Vagina (tissue), 2 donors: ENCODE measurements around the gene COBL. TPM values are rescaled to one million over a fixed set of nuclear protein-coding genes. Genes with fewer than 3 reads are reported as not detected.

ENCODE experiments used
- DNase-seq, 2 donors: peaks; one replicate each; pipeline ENCODE4 v3.0.0-alpha.2; 2017; ENCODE audit errors: extremely low spot score in 2 of 2
- H3K27ac ChIP-seq: fragments of 200-600 bp; sonication (generic); one replicate; pipeline ENCODE4 v1.5.1; 2019
- H3K27me3 ChIP-seq: fragments of 200-600 bp; sonication (generic); one replicate; pipeline ENCODE4 v1.5.1; 2019
- H3K36me3 ChIP-seq, 2 donors: fragments of 200-600 bp; sonication (generic); one replicate each; pipeline ENCODE4 v1.5.1; 2017 to 2019
- H3K4me1 ChIP-seq: fragments of 200-600 bp; sonication (generic); one replicate; pipeline ENCODE4 v1.5.1; 2019
- H3K4me3 ChIP-seq, 2 donors: fragments of 200-600 bp; sonication (generic); 1 replicate in 1 of 2; 2 replicates in 1 of 2; pipeline ENCODE4 v1.5.1; 2016 to 2019
- H3K9me3 ChIP-seq: fragments of 200-600 bp; sonication (generic); one replicate; pipeline ENCODE4 v1.5.1; 2019
- CTCF ChIP-seq, 3 experiments: fragments of 450-650 bp in 2 of 3; fragments of 200-600 bp in 1 of 3; sonication (generic) in 1 of 3; IDR thresholded peaks; one replicate each; pipeline ENCODE4 v1.5.1; 2017 to 2019; ENCODE audit warnings: antibody characterized with exemption in 3 of 3, mild to moderate bottlenecking in 2 of 3, moderate library complexity in 2 of 3
- POLR2A ChIP-seq, 2 donors: fragments of 450-650 bp; IDR thresholded peaks; one replicate each; pipeline ENCODE4 v1.6.1; 2017; ENCODE audit warnings: antibody characterized with exemption in 2 of 2, mild to moderate bottlenecking in 2 of 2, moderate library complexity in 2 of 2
- POLR2AphosphoS5 ChIP-seq, 2 donors: sonication (generic); formaldehyde crosslinking; IDR thresholded peaks; one replicate each; pipeline ENCODE4 v1.9.0; 2017; ENCODE audit warnings: antibody characterized with exemption in 2 of 2, mild to moderate bottlenecking in 2 of 2, low read depth in 1 of 2; ENCODE audit not compliant: insufficient read depth in 1 of 2
- intact Hi-C: fragments of 100-400 bp; cut with DNase I; formaldehyde crosslinking; loops from one replicate; pipeline ENCODE4 v1.15.1; 2023
- total RNA-seq: library from RNA; depleted of rRNA; stranded (reverse); fragments of >200 nt; gene quantifications from one replicate; pipeline ENCODE4 v1.2.3, GENCODE V29; 2016

The COBL gene
- total RNA-seq, 1 donor from 2014 or later = 9.3 TPM

- Histone ChIP-seq H3K27me3 (no peaks in the 10 kb centered on the region), H3K4me1 (peaks cover 7% of the 10 kb centered on the region), H3K27ac (no peak overlapping the region), H3K36me3 (no peaks in the 10 kb centered on the region), H3K4me3 (no peak overlapping the region), H3K9me3 (no peaks in the 10 kb centered on the region)
- intact Hi-C loops = no loop called here
- TF ChIP-seq POLR2A (IDR thresholded peaks at IDR 0.05) (no peak), CTCF (IDR thresholded peaks at IDR 0.05) (no peak), POLR2AphosphoS5 (IDR thresholded peaks at IDR 0.05; ENCODE audit: insufficient read depth in 1 of 2, low read depth in 1 of 2) (no peak)
- no peak for DNase-seq
Observed at GRCh38 chr7:51318886-51319579, 2.4 kb upstream of the COBL start.

DNA sequence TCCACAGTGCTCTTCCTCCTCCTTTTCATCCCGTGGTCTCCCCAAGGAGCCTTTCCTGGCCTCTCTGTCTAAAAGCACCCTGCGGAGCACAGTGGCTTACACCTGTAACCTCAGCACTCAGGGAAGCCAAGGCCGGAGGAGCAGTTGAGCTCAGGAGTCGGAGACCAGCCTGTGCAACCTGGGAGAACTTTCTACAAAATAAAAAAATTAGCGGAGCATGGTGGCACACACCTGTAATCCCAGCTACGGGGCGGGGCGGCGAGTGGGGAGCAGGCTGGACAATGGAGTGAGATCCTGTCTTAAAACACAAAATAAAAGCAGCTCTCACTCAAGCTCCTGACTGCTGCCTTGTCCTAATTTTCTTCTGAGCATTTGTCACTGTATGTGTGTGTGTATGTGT lies 1.4 kb upstream of the COBL start:
- Histone ChIP-seq H3K27me3 (no peaks in the 10 kb centered on the region), H3K4me3 (no peak overlapping the region), H3K36me3 (no peaks in the 10 kb centered on the region), H3K4me1 (peaks cover 7% of the 10 kb centered on the region), H3K9me3 (no peaks in the 10 kb centered on the region), H3K27ac (no peak overlapping the region)
- TF ChIP-seq CTCF (IDR thresholded peaks at IDR 0.05) = no peak
- no peak for TF ChIP-seq POLR2A (IDR thresholded peaks at IDR 0.05)
- no peak for TF ChIP-seq POLR2AphosphoS5 (IDR thresholded peaks at IDR 0.05; ENCODE audit: insufficient read depth in 1 of 2, low read depth in 1 of 2)
- intact Hi-C loops = no loop called here
- DNase-seq = no peak

- intact Hi-C loops = no loop called here
- Histone ChIP-seq H3K4me3 (no peak overlapping the region), H3K27ac (no peak overlapping the region), H3K9me3 (no peaks in the 10 kb centered on the region), H3K27me3 (no peaks in the 10 kb centered on the region), H3K4me1 (peaks cover 7% of the 10 kb centered on the region), H3K36me3 (no peaks in the 10 kb centered on the region)
- TF ChIP-seq CTCF (IDR thresholded peaks at IDR 0.05) = no peak
- TF ChIP-seq POLR2A (IDR thresholded peaks at IDR 0.05) = no peak
- no peak for TF ChIP-seq POLR2AphosphoS5 (IDR thresholded peaks at IDR 0.05; ENCODE audit: insufficient read depth in 1 of 2, low read depth in 1 of 2)
- DNase-seq = no peak
Observed at GRCh38 chr7:51317582-51317910, 937 bp upstream of the COBL start.

GRCh38 chr7:51316262-51316665 lies 345 bp downstream of the COBL start:
- H3K27me3 ChIP-seq = no peaks in the 10 kb centered on the region
- H3K9me3 ChIP-seq = no peaks in the 10 kb centered on the region
- H3K4me3 ChIP-seq = peak overlapping the region; percentile 54 to 60
- no peak for TF ChIP-seq POLR2A (IDR thresholded peaks at IDR 0.05)
- TF ChIP-seq CTCF (IDR thresholded peaks at IDR 0.05) = no peak
- no peak for TF ChIP-seq POLR2AphosphoS5 (IDR thresholded peaks at IDR 0.05; ENCODE audit: insufficient read depth in 1 of 2, low read depth in 1 of 2)
- no peaks in the 10 kb centered on the region for H3K36me3 ChIP-seq
- intact Hi-C loops = no loop called here
- peaks cover 7% of the 10 kb centered on the region for H3K4me1 ChIP-seq
- no peak for DNase-seq
- no peak overlapping the region for H3K27ac ChIP-seq

- no peak overlapping the region for H3K27ac ChIP-seq
- no peaks in the 10 kb centered on the region for H3K27me3 ChIP-seq
- TF ChIP-seq CTCF (IDR thresholded peaks at IDR 0.05) = no peak
- TF ChIP-seq POLR2AphosphoS5 (IDR thresholded peaks at IDR 0.05; ENCODE audit: insufficient read depth in 1 of 2, low read depth in 1 of 2) = no peak
- no peak for TF ChIP-seq POLR2A (IDR thresholded peaks at IDR 0.05)
- H3K36me3 ChIP-seq = no peaks in the 10 kb centered on the region
- DNase-seq = no peak
- H3K9me3 ChIP-seq = no peaks in the 10 kb centered on the region
- peak overlapping the region; percentile 54 to 60 for H3K4me3 ChIP-seq
- H3K4me1 ChIP-seq = peaks cover 7% of the 10 kb centered on the region
- intact Hi-C loops = no loop called here
Observed at GRCh38 chr7:51315393-51316261, 982 bp downstream of the COBL start.
